HEK293 (cell line): Measurements from ENCODE around the gene SPEG.

ENCODE experiments used
- CTCF ChIA-PET: fragments of 350-600 bp; formaldehyde crosslinking; extraction: SDS; loops from one replicate; lab custom pipeline; 2021; ENCODE audit warnings: antibody characterized with exemption; lab: Yijun Ruan, JAX
- POLR2A ChIA-PET: fragments of 300-600 bp; formaldehyde crosslinking; extraction: SDS; loops from one replicate; lab custom pipeline; 2020; ENCODE audit warnings: antibody characterized with exemption, inconsistent platforms; lab: Yijun Ruan, JAX
- H3K27ac ChIP-seq: fragments of 200-500 bp; sonication (Bioruptor generic); 2 replicates; pipeline ENCODE4 v1.5.1; 2014; ENCODE audit warnings: low read depth, low read length, control low read depth, inconsistent platforms; ENCODE audit errors: extremely low read depth
- H3K36me3 ChIP-seq, 2 experiments: fragments of 200-500 bp in 1 of 2; sonication (Bioruptor generic) in 1 of 2; 1 replicate in 1 of 2; 2 replicates in 1 of 2; pipeline ENCODE4 v1.5.1; 2014 to 2017; ENCODE audit warnings: inconsistent platforms in 2 of 2, low read length in 2 of 2; ENCODE audit not compliant: control insufficient read depth in 2 of 2, insufficient read depth in 1 of 2
- H3K4me1 ChIP-seq: fragments of 200-500 bp; sonication (Bioruptor generic); 2 replicates; pipeline ENCODE4 v1.5.1; 2014; ENCODE audit warnings: mild to moderate bottlenecking, low read length, inconsistent platforms; ENCODE audit not compliant: control insufficient read depth, insufficient read depth
- H3K4me3 ChIP-seq: 2 replicates; pipeline ENCODE4 v1.5.1; 2011; ENCODE audit warnings: low read depth, mild to moderate bottlenecking, control low read depth, low read length, moderate library complexity
- H3K9me3 ChIP-seq: fragments of 200-500 bp; sonication (Bioruptor generic); 2 replicates; pipeline ENCODE4 v1.5.1; 2014; ENCODE audit warnings: low read depth, low read length, inconsistent platforms; ENCODE audit not compliant: control insufficient read depth, insufficient read depth
- CTCF ChIP-seq: fragments of 450-650 bp; formaldehyde crosslinking; IDR thresholded peaks from 2 replicates; pipeline ENCODE4 v1.5.1; 2016; ENCODE audit warnings: missing biosample characterization, missing genetic modification characterization
- EGR2 ChIP-seq: fragments of 450-650 bp; formaldehyde crosslinking; IDR thresholded peaks from 2 replicates; pipeline ENCODE4 v1.5.1; 2016; ENCODE audit warnings: low read depth, missing biosample characterization, missing genetic modification characterization
- HOXC10 ChIP-seq: sonication (generic); formaldehyde crosslinking; IDR thresholded peaks from 2 replicates; pipeline ENCODE4 v1.8.1; 2023; ENCODE audit warnings: mild to moderate bottlenecking, missing genetic modification reagents
- IKZF3 ChIP-seq: fragments of 450-650 bp; IDR thresholded peaks from 2 replicates; pipeline ENCODE4 v1.5.0; 2018; ENCODE audit warnings: missing biosample characterization, mild to moderate bottlenecking, missing genetic modification characterization, moderate library complexity
- KLF1 ChIP-seq: fragments of 450-650 bp; formaldehyde crosslinking; IDR thresholded peaks from 2 replicates; pipeline ENCODE4 v1.5.1; 2016; ENCODE audit warnings: missing biosample characterization, missing genetic modification characterization
- OSR2 ChIP-seq: fragments of 450-650 bp; formaldehyde crosslinking; IDR thresholded peaks from 2 replicates; pipeline ENCODE4 v1.5.1; 2016; ENCODE audit warnings: missing biosample characterization, missing genetic modification characterization
- PRDM1 ChIP-seq: fragments of 450-650 bp; formaldehyde crosslinking; IDR thresholded peaks from 2 replicates; pipeline ENCODE4; 2016; ENCODE audit warnings: missing biosample characterization, missing genetic modification characterization
- ZFHX2 ChIP-seq: fragments of 450-650 bp; formaldehyde crosslinking; conservative IDR thresholded peaks from 2 replicates; pipeline ENCODE4 v1.5.1; 2016; ENCODE audit warnings: missing biosample characterization, missing genetic modification characterization
- ZIC2 ChIP-seq: fragments of 450-650 bp; formaldehyde crosslinking; IDR thresholded peaks from 2 replicates; pipeline ENCODE4 v1.5.1; 2016; ENCODE audit warnings: missing biosample characterization, missing genetic modification characterization
- ZNF132 ChIP-seq: fragments of 450-650 bp; formaldehyde crosslinking; IDR thresholded peaks from 2 replicates; pipeline ENCODE4 v1.5.1; 2017; ENCODE audit warnings: missing biosample characterization, missing genetic modification characterization, borderline replicate concordance
- ZNF221 ChIP-seq: fragments of 450-650 bp; formaldehyde crosslinking; IDR thresholded peaks from 2 replicates; pipeline ENCODE4 v1.5.1; 2017; ENCODE audit warnings: missing biosample characterization, missing genetic modification characterization, borderline replicate concordance
- ZNF248 ChIP-seq: fragments of 450-650 bp; formaldehyde crosslinking; IDR thresholded peaks from 2 replicates; pipeline ENCODE4 v1.5.1; 2017; ENCODE audit warnings: missing biosample characterization, missing genetic modification characterization
- ZNF335 ChIP-seq: fragments of 450-650 bp; formaldehyde crosslinking; conservative IDR thresholded peaks from 2 replicates; pipeline ENCODE4 v1.5.1; 2016; ENCODE audit warnings: missing biosample characterization, missing genetic modification characterization
- ZNF423 ChIP-seq: fragments of 450-650 bp; formaldehyde crosslinking; IDR thresholded peaks from 2 replicates; pipeline ENCODE4 v1.5.1; 2016; ENCODE audit warnings: missing biosample characterization, missing genetic modification characterization
- ZNF692 ChIP-seq: fragments of 450-650 bp; formaldehyde crosslinking; IDR thresholded peaks from 2 replicates; pipeline ENCODE4 v1.5.1; 2016; ENCODE audit warnings: missing biosample characterization, missing genetic modification characterization
- ZSCAN30 ChIP-seq: fragments of 450-650 bp; IDR thresholded peaks from 2 replicates; pipeline ENCODE4 v1.5.1; 2018; ENCODE audit warnings: missing biosample characterization, mild to moderate bottlenecking, missing genetic modification characterization, moderate library complexity
- TF ChIP-seq, protein P1 (sequence below): fragments of 450-650 bp; formaldehyde crosslinking; IDR thresholded peaks from 2 replicates; pipeline ENCODE4 v1.5.1; 2017; ENCODE audit warnings: missing biosample characterization, missing genetic modification characterization
- TF ChIP-seq, protein P2 (sequence below): fragments of 450-650 bp; formaldehyde crosslinking; IDR thresholded peaks from 2 replicates; pipeline ENCODE4 v1.5.1; 2016; ENCODE audit warnings: missing biosample characterization, missing genetic modification characterization

SPEG gene

DNA sequence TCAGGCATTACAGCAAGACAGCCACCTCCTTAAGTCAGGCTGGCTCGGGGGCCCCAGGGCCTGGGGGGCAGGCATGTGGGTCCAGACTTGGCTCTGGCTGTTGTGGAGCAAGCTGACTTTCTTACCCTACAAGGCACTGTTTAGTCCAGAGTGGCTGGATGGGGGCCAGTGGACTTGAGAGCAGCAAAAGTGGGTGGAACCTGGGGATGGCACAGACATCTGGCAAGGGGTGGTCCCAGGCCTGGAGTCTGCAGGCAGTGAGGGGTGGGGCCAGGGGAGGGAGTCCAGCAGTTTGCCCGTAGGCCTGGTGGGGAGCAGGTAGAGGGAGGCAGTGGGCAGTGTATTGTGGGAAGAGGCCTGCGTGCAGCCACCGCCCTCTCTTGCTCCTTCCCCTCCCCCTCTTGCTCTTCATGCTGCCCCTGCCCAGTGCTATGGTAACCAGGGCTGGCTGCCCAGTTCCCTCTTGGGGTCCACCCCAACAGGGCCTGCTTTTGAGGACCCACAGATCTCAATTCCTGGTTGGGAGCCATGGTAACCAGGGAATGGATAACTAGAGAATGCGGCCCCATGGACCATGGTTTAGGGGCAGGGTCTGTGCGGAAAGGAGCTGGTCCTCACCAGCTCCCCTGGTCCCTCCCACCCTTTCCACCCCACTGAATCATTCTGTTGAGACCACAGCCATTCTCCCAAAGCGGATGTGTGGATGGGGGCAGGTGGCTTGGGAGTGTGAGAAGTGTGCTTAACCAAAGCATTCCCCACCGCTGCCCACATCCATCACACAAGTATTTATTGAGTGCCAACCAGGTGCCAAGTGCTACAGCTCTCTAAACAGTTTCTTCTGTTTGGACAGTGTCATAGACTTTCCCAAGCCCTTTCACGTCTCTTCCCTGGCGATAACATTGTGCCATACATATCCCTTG lies 19.3 kb downstream of the SPEG start (continued):
- TF ChIP-seq ZNF132 (tag by site-specific recombination) (no peak), ZFHX2 (peak; percentile 62), ZNF221 (tag by site-specific recombination) (no peak), KLF1 (tag by site-specific recombination) (0 out of 2 replicates have a peak, but pooled peaks have one; percentile 24), EGR2 (tag by site-specific recombination) (0 out of 2 replicates have a peak, but pooled peaks have one; percentile 43), ZNF335 (tag by site-specific recombination) (peak; percentile 83), OSR2 (tag by site-specific recombination) (no peak), ZSCAN30 (tag by site-specific recombination) (no peak), ZNF248 (tag by site-specific recombination) (no peak)
- TF ChIP-seq, protein P1, sequence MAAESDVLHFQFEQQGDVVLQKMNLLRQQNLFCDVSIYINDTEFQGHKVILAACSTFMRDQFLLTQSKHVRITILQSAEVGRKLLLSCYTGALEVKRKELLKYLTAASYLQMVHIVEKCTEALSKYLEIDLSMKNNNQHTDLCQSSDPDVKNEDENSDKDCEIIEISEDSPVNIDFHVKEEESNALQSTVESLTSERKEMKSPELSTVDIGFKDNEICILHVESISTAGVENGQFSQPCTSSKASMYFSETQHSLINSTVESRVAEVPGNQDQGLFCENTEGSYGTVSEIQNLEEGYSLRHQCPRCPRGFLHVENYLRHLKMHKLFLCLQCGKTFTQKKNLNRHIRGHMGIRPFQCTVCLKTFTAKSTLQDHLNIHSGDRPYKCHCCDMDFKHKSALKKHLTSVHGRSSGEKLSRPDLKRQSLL (tag by site-specific recombination): no peak
- TF ChIP-seq, protein P2, sequence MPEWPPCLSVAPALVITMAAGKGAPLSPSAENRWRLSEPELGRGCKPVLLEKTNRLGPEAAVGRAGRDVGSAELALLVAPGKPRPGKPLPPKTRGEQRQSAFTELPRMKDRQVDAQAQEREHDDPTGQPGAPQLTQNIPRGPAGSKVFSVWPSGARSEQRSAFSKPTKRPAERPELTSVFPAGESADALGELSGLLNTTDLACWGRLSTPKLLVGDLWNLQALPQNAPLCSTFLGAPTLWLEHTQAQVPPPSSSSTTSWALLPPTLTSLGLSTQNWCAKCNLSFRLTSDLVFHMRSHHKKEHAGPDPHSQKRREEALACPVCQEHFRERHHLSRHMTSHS (tag by site-specific recombination): no peak

DNA sequence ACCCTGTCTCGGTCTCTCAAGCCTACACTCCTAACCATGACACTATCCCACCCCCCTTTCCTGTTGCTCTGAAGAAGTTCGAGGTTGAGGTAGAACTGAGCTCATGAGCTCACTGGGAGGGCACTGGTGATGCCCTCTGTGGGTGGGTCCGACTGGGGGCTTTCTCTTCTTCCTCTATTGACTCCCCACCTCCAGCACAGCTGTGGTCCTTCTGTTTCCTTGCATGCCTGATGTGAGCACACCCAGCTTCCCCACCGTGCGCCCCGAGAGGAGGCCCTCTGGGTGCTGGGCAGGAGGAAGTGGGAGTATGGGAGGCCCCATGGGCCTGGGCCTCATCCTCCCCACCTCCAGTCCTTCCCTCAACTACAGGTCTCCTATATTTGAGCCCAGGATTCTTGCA lies 20.9 kb downstream of the SPEG start:
- POLR2A ChIA-PET: interaction anchor here (1.0 kb wide), 1 partner anchor 8 kb away, joined by 4 read pairs; no protein-coding TSS in a partner anchor

DNA sequence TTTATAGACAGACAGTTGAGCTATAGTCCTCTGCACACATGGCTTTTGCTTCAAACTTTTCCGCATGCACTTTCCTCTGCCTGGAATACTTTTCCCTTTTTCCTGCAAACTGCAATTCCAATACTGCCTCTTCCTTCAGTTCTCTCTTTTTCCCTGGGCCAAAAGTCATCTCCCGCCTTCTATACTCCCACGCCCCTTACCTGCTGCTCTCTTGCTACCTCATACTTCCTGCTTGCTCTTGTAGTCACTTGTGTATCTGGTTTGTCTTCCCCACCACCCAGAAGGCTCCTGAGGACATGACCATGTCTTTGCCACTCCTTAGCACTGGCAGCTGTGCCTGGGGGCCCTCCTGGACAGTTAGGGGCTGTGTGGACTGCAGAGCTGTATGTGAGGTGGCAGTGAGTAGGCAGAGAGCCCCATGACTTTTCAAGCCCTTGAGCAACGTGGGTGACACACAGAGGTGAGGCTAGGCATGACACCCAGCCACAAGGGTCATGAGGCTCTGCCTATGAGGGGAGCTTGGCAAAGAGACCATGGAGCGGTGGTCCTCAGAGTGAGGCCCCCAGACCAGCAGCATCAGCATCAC lies 23.2 kb downstream of the SPEG start:
- H3K36me3 ChIP-seq: peaks cover 0 to 9% of the 10 kb centered on the region in 2 experiments; a peak in 2 of 3 replicates
- no peak overlapping the region for H3K27ac ChIP-seq
- H3K9me3 ChIP-seq: no peaks in the 10 kb centered on the region
- peak; percentile 54 for TF ChIP-seq ZFHX2
- TF ChIP-seq ZNF423 (tag by site-specific recombination): no peak
- 0 out of 2 replicates have a peak, but pooled peaks have one; percentile 19 for TF ChIP-seq CTCF (tag by site-specific recombination)
- TF ChIP-seq PRDM1 (tag by site-specific recombination): peak; percentile 46; the same call in 1 of the 2 replicates
- no peak for TF ChIP-seq ZNF692 (tag by site-specific recombination)
- TF ChIP-seq EGR2 (tag by site-specific recombination): peak; percentile 51; the same call in 1 of the 2 replicates
- peaks cover 2% of the 10 kb centered on the region; the same call in 1 of the 2 replicates for H3K4me1 ChIP-seq
- ChIA-PET POLR2A (interaction anchor here (0.7 kb wide), 1 partner anchor 36 kb away, joined by 6 read pairs; no protein-coding TSS in a partner anchor), CTCF (interaction anchor here (0.6 to 3.1 kb wide), 14 partner anchors 11 to 1228 kb away, joined by 3 to 30 read pairs (median 6); a partner anchor contains a TSS)
- no peak overlapping the region for H3K4me3 ChIP-seq

More for the DNA sequence above, 20.9 kb downstream of the SPEG start:
- Histone ChIP-seq H3K27ac (no peak overlapping the region), H3K36me3 (peaks cover 0 to 10% of the 10 kb centered on the region in 2 experiments; a peak in 1 of 3 replicates), H3K4me1 (peaks cover under 1% of the 10 kb centered on the region; the same call in 1 of the 2 replicates), H3K9me3 (no peaks in the 10 kb centered on the region), H3K4me3 (no peak overlapping the region)
- CTCF ChIA-PET: interaction anchor here (0.7 to 1.3 kb wide), 3 partner anchors 17 to 79 kb away, joined by 3 to 5 read pairs (median 3); no protein-coding TSS in a partner anchor
- TF ChIP-seq HOXC10 (CRISPR knock-in tag) (no peak), KLF1 (tag by site-specific recombination) (no peak), IKZF3 (tag by site-specific recombination) (no peak), ZIC2 (tag by site-specific recombination) (peak; percentile 59)
